ENCODE data around the gene ACADM.
"Not testable (repeated sequence)": the region's sequence is repeated elsewhere in the genome, so short reads cannot be mapped to it uniquely, and the experiment has no call there.

ACADM gene

GRCh38 chr1:75796376-75797272 lies 72.1 kb downstream of the ACADM start, which contains the start of gene MSH4:
TSS of gene MSH4 (plus strand) at chr1:75796882. CDS start at chr1:75796986, 104 bp downstream.
- Mint-ChIP-seq H3K36me3 (peaks cover 78% of the 10 kb centered on the region), H3K4me3 (no peak within 1 kb of the TSS), H3K9me3 (no peaks in the 10 kb centered on the region), H3K27ac (peak within 1 kb of the TSS; percentile 41), H3K4me1 (peaks cover 25% of the 10 kb centered on the region)
- peak; percentile 31 for ATAC-seq
- no peak for DNase-seq (ENCODE audit: low spot score in 2 of 2)

- H3K36me3 Mint-ChIP-seq, result peaks cover 72% of the 10 kb centered on the region
- ATAC-seq, result no peak
- H3K27ac Mint-ChIP-seq, result no peak overlapping the region
- DNase-seq (ENCODE audit: low spot score in 2 of 2), result no peak
- no peaks in the 10 kb centered on the region for H3K9me3 Mint-ChIP-seq
- H3K4me3 Mint-ChIP-seq, result no peak overlapping the region
- H3K4me1 Mint-ChIP-seq, result peaks cover 19% of the 10 kb centered on the region
Observed at GRCh38 chr1:75797273-75797588, 72.7 kb downstream of the ACADM start.

GRCh38 chr1:75797606-75798216 lies 73.2 kb downstream of the ACADM start:
- DNase-seq (ENCODE audit: low spot score in 2 of 2) (no peak), ATAC-seq (no peak)
- no peak overlapping the region for H3K4me3 Mint-ChIP-seq
- peaks cover 16% of the 10 kb centered on the region for H3K4me1 Mint-ChIP-seq
- no peaks in the 10 kb centered on the region for H3K9me3 Mint-ChIP-seq
- peak overlapping the region; percentile 61 for H3K27ac Mint-ChIP-seq
- peaks cover 67% of the 10 kb centered on the region for H3K36me3 Mint-ChIP-seq

DNA sequence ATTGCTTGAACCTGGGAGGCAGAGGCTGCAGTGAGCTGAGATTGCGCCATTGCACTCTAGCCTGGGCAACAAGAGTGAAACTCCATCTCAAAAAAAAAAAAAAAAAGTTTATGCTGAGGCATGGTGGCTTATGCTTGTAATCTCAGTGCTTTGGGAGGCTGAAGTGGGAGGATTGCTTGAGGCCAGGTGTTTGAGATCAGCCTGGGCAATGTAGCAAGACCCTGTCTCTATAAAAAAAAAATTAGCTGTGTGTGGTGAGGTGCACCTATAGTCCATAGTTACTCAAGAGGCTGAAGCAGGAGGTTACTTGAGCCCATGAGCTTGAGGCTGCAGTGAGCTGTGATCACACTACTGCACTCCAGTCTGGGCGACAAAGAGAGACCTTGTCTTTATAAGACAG lies 77.0 kb downstream of the ACADM start:
- peaks cover 29% of the 10 kb centered on the region for H3K36me3 Mint-ChIP-seq
- ATAC-seq; H3K27ac Mint-ChIP-seq; H3K4me1 Mint-ChIP-seq; DNase-seq (ENCODE audit: low spot score in 2 of 2); H3K9me3 Mint-ChIP-seq; H3K4me3 Mint-ChIP-seq: not testable (repeated sequence)

DNA sequence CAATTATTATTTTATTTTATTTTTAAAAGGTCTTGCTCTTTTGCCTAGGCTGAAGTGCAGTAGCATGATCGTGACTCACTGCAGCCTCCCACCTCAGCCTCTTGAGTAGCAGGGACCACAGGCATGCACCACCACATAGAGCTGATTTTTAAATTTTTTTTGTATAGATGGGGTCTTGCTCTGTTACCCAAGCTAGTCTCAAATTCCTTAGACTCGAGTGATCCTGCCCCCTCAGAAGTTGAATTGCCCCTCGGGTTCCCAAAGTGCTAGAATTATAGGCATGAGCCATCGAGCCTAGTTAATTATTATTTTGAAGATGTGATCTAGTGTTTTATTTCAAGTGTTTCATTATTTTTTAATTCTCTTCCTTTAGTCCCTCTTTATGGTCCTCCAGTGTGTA lies 84.4 kb downstream of the ACADM start:
- Mint-ChIP-seq H3K4me1 (no peaks in the 10 kb centered on the region), H3K27ac (no peak overlapping the region), H3K9me3 (no peaks in the 10 kb centered on the region), H3K4me3 (no peak overlapping the region), H3K36me3 (no peaks in the 10 kb centered on the region)
- ATAC-seq (no peak), DNase-seq (ENCODE audit: low spot score in 2 of 2) (no peak)

- not testable (repeated sequence) for ATAC-seq; DNase-seq (ENCODE audit: low spot score in 2 of 2); H3K4me1 Mint-ChIP-seq; H3K36me3 Mint-ChIP-seq; H3K27ac Mint-ChIP-seq; H3K4me3 Mint-ChIP-seq; H3K9me3 Mint-ChIP-seq
Observed at GRCh38 chr1:75810113-75810512, 85.6 kb downstream of the ACADM start.

DNA sequence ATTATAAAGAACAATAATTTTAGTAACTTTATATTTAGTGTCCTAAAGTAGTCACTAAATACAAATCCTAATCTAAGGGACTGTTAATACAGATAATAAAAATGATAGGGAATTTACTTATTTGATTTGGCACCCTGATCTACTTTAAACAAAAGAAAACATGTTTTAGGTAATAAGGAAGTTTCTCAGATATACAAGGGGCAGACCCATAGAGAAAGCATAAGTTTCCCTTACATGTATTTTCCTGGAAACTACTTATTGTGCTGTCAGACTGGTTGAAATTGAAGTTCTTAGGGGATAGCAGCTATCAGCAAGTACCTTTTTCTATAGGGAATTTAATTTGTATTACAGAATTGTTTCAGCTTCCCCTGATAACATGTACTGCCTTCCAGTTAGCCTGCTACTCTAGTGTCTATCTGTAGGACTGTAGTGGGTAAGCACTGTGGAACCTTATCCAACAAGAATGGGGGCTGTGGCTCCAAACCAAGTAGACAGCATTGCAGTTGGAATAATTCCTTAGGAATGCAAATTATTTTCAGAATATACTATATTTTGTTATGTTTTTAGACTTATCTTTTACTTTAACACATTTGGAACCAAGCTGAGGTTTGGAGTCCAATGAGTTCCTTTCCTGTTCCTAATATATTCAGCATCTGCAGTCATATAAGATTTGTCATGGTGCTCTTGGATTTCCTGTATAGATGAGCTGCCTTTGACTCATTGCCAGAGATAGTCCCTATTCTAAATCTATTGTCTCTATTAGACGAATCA lies 86.9 kb downstream of the ACADM start:
- DNase-seq (ENCODE audit: low spot score in 2 of 2) (no peak), ATAC-seq (no peak)
- H3K4me1 Mint-ChIP-seq, result no peaks in the 10 kb centered on the region
- H3K36me3 Mint-ChIP-seq, result no peaks in the 10 kb centered on the region
- H3K4me3 Mint-ChIP-seq, result no peak overlapping the region
- H3K27ac Mint-ChIP-seq, result no peak overlapping the region
- no peaks in the 10 kb centered on the region for H3K9me3 Mint-ChIP-seq

DNA sequence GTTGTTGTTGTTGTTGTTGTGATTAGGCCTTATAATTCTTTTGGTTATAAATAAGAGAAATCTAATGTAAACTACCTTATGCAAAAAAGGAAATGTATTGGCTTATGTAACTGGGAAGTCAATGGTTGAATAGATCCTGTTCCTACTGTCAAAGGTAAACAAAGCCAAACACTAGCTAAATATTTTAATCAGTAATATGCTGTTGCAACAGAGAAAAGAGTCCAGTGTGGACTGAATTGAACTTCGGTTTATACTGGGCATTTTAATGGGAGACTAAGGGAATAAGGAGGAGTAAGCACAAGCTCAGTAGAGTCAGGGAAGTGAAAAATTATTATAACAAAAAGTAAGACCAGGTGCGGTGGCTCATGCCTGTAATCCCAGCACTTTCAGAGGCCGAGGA lies 87.6 kb downstream of the ACADM start:
- Mint-ChIP-seq H3K27ac (no peak overlapping the region), H3K36me3 (no peaks in the 10 kb centered on the region), H3K4me1 (no peaks in the 10 kb centered on the region), H3K9me3 (no peaks in the 10 kb centered on the region), H3K4me3 (no peak overlapping the region)
- ATAC-seq, result no peak
- DNase-seq (ENCODE audit: low spot score in 2 of 2), result no peak
